Caco-2 (cell line): ENCODE measurements around the gene KIF2A. TPM values are rescaled to one million over a fixed set of nuclear protein-coding genes. Genes with fewer than 3 reads are reported as not detected.

Experiments
- Bru-seq: library from RNA; stranded (reverse); fragments of 400-500 nt; gene quantifications from one replicate; lab custom pipeline; 2021; lab: Mats Ljungman, UMichigan
- BruChase-seq, 2 experiments: library from RNA; stranded (reverse); fragments of 400-500 nt; gene quantifications; one replicate each; lab custom pipeline; 2021; lab: Mats Ljungman, UMichigan
- BruUV-seq: library from RNA; stranded (reverse); fragments of 400-500 nt; replicated peaks from 2 replicates; lab custom pipeline; 2021; lab: Mats Ljungman, UMichigan
- CTCF ChIA-PET: fragments of 300-600 bp; sonication (Branson Sonifier 250); formaldehyde crosslinking; loops from one replicate; lab custom pipeline; 2022; ENCODE audit warnings: antibody characterized with exemption; lab: Charles Lee
- POLR2A ChIA-PET: fragments of 300-600 bp; sonication (Branson Sonifier 250); formaldehyde crosslinking; loops from one replicate; lab custom pipeline; 2022; ENCODE audit warnings: antibody characterized with exemption; lab: Charles Lee
- DNase-seq, 2 experiments: peaks; one replicate each; pipeline versions ENCODE4 v3.0.0 to v3.0.0-alpha.2; 2020 to 2022
- H3K27me3 ChIP-seq: replicated peaks from 2 replicates; pipeline ENCODE4 v1.6.0; 2011; ENCODE audit warnings: low read length; ENCODE audit not compliant: control insufficient read depth, insufficient read depth
- H3K36me3 ChIP-seq: 2 replicates; pipeline ENCODE4 v1.5.1; 2011; ENCODE audit warnings: low read length; ENCODE audit not compliant: control insufficient read depth, insufficient read depth
- H3K4me1 ChIP-seq: fragments of 250-450 bp; sonication (Bioruptor Pico); 2 replicates; pipeline ENCODE4 v1.5.1; 2020; ENCODE audit warnings: mild to moderate bottlenecking
- H3K4me3 ChIP-seq: 2 replicates; pipeline ENCODE4 v1.5.1; 2011; ENCODE audit warnings: low read depth, mild to moderate bottlenecking, control low read depth, low read length
- H3K9me3 ChIP-seq: fragments of 250-450 bp; sonication (Bioruptor Pico); 2 replicates; pipeline ENCODE4 v1.5.1; 2020; ENCODE audit warnings: mild to moderate bottlenecking, moderate library complexity
- H3K27ac Mint-ChIP-seq: one replicate; pipeline ENCODE4 v1.8.0; 2022; ENCODE audit warnings: mixed read lengths; ENCODE audit not compliant: unreplicated experiment
- H3K27me3 Mint-ChIP-seq: one replicate; pipeline ENCODE4 v1.8.0; 2022; ENCODE audit warnings: mixed read lengths; ENCODE audit not compliant: insufficient read depth, unreplicated experiment
- H3K36me3 Mint-ChIP-seq: one replicate; pipeline ENCODE4 v1.8.0; 2022; ENCODE audit warnings: mild to moderate bottlenecking, mixed read lengths; ENCODE audit not compliant: insufficient read depth, unreplicated experiment
- H3K4me1 Mint-ChIP-seq: one replicate; pipeline ENCODE4 v1.8.0; 2022; ENCODE audit warnings: low read depth, mixed read lengths; ENCODE audit not compliant: unreplicated experiment
- H3K4me3 Mint-ChIP-seq: one replicate; pipeline ENCODE4 v1.8.0; 2022; ENCODE audit warnings: mild to moderate bottlenecking, moderate library complexity, mixed read lengths; ENCODE audit not compliant: unreplicated experiment
- H3K9me3 Mint-ChIP-seq: one replicate; pipeline ENCODE4 v1.8.0; 2022; ENCODE audit warnings: mixed read lengths; ENCODE audit not compliant: unreplicated experiment
- intact Hi-C: fragments of 100-400 bp; cut with micrococcal nuclease; formaldehyde crosslinking; loops from one replicate; pipeline ENCODE4 v1.10.0; 2022; ENCODE audit not compliant: unreplicated experiment
- long read RNA-seq: library from polyadenylated mRNA; stranded (forward); transcript quantifications from one replicate; pipeline ENCODE4 v2.0.0, GENCODE V29; 2022
- total RNA-seq: library from RNA; stranded (reverse); gene quantifications from 2 replicates; pipeline ENCODE4 v1.2.3, GENCODE V29; 2022
- TF ChIP-seq, protein P1 (sequence below), 2 experiments: fragments of 200-600 bp in 1 of 2; IDR thresholded peaks; 1 replicate in 1 of 2; 2 replicates in 1 of 2; pipeline versions ENCODE4 v1.5.1 to v1.8.0; 2011 to 2022; ENCODE audit warnings: antibody characterized with exemption in 1 of 2, control low read depth in 1 of 2, inconsistent platforms in 1 of 2, low read depth in 1 of 2, low read length in 1 of 2, mild to moderate bottlenecking in 1 of 2, moderate library complexity in 1 of 2; ENCODE audit not compliant: insufficient read depth in 1 of 2, severe bottlenecking in 1 of 2, unreplicated experiment in 1 of 2

KIF2A gene
- 65.6 and 68.0 TPM in 2 replicates for total RNA-seq
- Bru-seq, nascent RNA = percentile 88 among the genes with signal in this experiment
- percentile 86 among the genes with signal in this experiment for BruChase-seq, experiment 1, labeled RNA remaining after a 2-hour chase
- percentile 88 among the genes with signal in this experiment for BruChase-seq, experiment 2, labeled RNA remaining after a 6-hour chase
- long read RNA-seq, transcript KIF2A-202 (20 exons, 2,539 nt) = major isoform, 35 of 65 reads
- long read RNA-seq, partial matches to known transcripts = 8 of 65 reads
- long read RNA-seq, other reads (novel, unspliced or antisense) = 21 of 65 reads

DNA sequence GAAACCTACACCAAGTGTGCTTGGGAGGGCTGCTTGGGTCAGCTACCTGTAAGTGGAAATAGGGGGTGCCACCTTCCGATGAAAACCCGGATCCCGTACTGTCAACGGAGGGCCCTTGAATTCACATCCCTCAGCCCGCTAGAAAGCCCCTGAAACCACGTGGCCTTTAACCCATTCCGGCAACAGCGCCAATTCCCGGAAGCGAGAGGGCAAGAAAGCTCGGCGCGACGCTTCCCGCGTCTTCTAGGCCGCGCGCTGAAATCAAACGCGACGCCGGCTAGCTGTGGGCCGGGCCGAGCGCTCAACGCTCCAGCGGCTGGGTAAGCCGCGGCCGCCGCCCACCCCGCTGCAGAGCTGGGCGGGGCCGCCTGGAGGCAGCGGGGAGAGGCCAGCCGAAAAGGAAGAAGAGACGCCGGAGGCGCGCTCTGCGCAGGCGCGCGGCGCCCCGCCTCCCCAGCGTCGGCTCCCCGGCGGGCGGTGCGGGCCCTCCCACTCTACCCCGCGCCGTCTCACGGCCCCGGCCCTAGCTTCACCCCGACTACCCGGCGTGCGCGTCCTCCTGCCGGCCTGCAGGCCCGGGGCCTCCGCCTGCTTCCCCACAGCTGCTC, at the start of gene KIF2A:
TSS of gene KIF2A (plus strand) at position 492 of the 608 bp plus-strand sequence. CDS start 267 bp downstream, outside the sequence.
- ChIA-PET POLR2A (interaction anchor here (0.7 to 1.5 kb wide), 5 partner anchors 12 to 107 kb away, joined by 3 to 10 read pairs (median 3); partner anchors contain the start of genes DIMT1 and IPO11), CTCF (interaction anchor here (1.2 kb wide), 1 partner anchor 8 kb away, joined by 4 read pairs; no protein-coding TSS in a partner anchor)
- peak within 1 kb of the TSS; percentile 98 for H3K4me3 Mint-ChIP-seq
- no peaks in the 10 kb centered on the region for H3K27me3 Mint-ChIP-seq
- intact Hi-C loops = loop anchor here (2.0 to 5.0 kb wide), 4 partner anchors 39 to 96 kb away; partner anchors contain the start of gene DIMT1
- H3K27me3 ChIP-seq = no peaks in the 10 kb centered on the region
- DNase-seq = peak; percentile 91 to 94
- TF ChIP-seq, protein P1, sequence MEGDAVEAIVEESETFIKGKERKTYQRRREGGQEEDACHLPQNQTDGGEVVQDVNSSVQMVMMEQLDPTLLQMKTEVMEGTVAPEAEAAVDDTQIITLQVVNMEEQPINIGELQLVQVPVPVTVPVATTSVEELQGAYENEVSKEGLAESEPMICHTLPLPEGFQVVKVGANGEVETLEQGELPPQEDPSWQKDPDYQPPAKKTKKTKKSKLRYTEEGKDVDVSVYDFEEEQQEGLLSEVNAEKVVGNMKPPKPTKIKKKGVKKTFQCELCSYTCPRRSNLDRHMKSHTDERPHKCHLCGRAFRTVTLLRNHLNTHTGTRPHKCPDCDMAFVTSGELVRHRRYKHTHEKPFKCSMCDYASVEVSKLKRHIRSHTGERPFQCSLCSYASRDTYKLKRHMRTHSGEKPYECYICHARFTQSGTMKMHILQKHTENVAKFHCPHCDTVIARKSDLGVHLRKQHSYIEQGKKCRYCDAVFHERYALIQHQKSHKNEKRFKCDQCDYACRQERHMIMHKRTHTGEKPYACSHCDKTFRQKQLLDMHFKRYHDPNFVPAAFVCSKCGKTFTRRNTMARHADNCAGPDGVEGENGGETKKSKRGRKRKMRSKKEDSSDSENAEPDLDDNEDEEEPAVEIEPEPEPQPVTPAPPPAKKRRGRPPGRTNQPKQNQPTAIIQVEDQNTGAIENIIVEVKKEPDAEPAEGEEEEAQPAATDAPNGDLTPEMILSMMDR (IDR thresholded peaks at IDR 0.05; ENCODE audit: insufficient read depth in 1 of 2, low read depth in 1 of 2, low read length in 1 of 2, severe bottlenecking in 1 of 2, unreplicated experiment in 1 of 2) = no peak
- peak within 1 kb of the TSS; percentile 91 for H3K27ac Mint-ChIP-seq
- H3K9me3 ChIP-seq = no peaks in the 10 kb centered on the region
- peaks cover 5% of the 10 kb centered on the region for H3K4me1 ChIP-seq
- peaks cover 14% of the 10 kb centered on the region for H3K4me1 Mint-ChIP-seq
- H3K36me3 Mint-ChIP-seq = peaks cover 25% of the 10 kb centered on the region
- H3K4me3 ChIP-seq = peak within 1 kb of the TSS; percentile 97
- no TSS peak for BruUV-seq
- no peaks in the 10 kb centered on the region for H3K36me3 ChIP-seq
- no peaks in the 10 kb centered on the region for H3K9me3 Mint-ChIP-seq

DNA sequence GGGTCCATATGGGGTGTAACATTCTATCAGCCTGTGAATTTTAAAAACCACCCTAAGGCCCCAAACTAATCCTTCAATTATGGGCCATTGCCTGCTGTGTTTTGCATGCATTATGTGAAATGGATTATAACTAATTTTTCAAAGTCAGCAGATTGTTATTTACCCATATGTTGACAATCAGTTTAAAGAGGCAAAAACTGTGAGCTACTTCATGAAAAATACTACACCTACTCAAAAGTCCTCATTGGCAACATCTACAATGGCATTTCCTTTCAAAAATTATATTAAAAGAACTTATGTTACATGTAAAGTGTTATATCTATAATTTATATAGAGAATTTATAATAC, 49.0 kb upstream of the KIF2A start:
- no TSS peak for BruUV-seq
- no peak for DNase-seq
- H3K36me3 Mint-ChIP-seq = no peaks in the 10 kb centered on the region
- no peaks in the 10 kb centered on the region for H3K9me3 Mint-ChIP-seq
- TF ChIP-seq, protein P1 (IDR thresholded peaks at IDR 0.05; ENCODE audit: insufficient read depth in 1 of 2, low read depth in 1 of 2, low read length in 1 of 2, severe bottlenecking in 1 of 2, unreplicated experiment in 1 of 2) = no peak
- ChIA-PET POLR2A (no interaction called here), CTCF (no interaction called here)
- H3K4me1 Mint-ChIP-seq = peaks cover 7% of the 10 kb centered on the region
- H3K36me3 ChIP-seq = no peaks in the 10 kb centered on the region
- H3K9me3 ChIP-seq = no peaks in the 10 kb centered on the region
- intact Hi-C loops = no loop called here
- H3K4me3 ChIP-seq = no peak overlapping the region
- no peaks in the 10 kb centered on the region; the same call in 1 of the 2 replicates for H3K4me1 ChIP-seq
- H3K27ac Mint-ChIP-seq = no peak overlapping the region
- H3K27me3 ChIP-seq = no peaks in the 10 kb centered on the region
- no peaks in the 10 kb centered on the region for H3K27me3 Mint-ChIP-seq
- no peak overlapping the region for H3K4me3 Mint-ChIP-seq

DNA sequence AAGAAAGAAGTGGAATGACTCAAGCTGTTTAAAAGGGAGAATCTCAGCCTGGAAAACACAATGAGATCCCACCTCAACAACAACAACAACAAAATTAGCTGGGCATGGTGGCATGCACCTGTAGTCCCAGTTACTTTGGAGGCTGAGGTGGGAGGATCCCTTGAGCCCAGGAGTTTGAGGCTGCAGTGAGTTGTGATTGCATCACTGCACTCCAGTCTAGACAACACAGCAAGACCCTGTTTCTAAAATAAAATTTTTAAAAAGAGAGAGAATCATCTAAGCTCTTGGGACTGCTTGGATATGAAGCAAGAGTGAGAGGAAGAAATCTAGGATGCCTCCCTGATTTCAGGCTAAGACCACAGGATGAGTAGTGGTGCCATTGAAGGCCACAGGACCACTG, 47.4 kb upstream of the KIF2A start:
- Histone ChIP-seq H3K9me3 (no peaks in the 10 kb centered on the region), H3K4me1 (no peaks in the 10 kb centered on the region; the same call in 1 of the 2 replicates), H3K27me3 (no peaks in the 10 kb centered on the region), H3K36me3 (no peaks in the 10 kb centered on the region), H3K4me3 (no peak overlapping the region)
- Mint-ChIP-seq H3K27ac (no peak overlapping the region), H3K9me3 (no peaks in the 10 kb centered on the region), H3K4me3 (no peak overlapping the region), H3K4me1 (peaks cover 7% of the 10 kb centered on the region), H3K36me3 (no peaks in the 10 kb centered on the region), H3K27me3 (no peaks in the 10 kb centered on the region)
- DNase-seq = no peak
- ChIA-PET CTCF (no interaction called here), POLR2A (no interaction called here)
- intact Hi-C loops = no loop called here
- BruUV-seq = no TSS peak
- TF ChIP-seq, protein P1 (IDR thresholded peaks at IDR 0.05; ENCODE audit: insufficient read depth in 1 of 2, low read depth in 1 of 2, low read length in 1 of 2, severe bottlenecking in 1 of 2, unreplicated experiment in 1 of 2) = no peak
